ENCODE data around the gene H2BW2.

DNA sequence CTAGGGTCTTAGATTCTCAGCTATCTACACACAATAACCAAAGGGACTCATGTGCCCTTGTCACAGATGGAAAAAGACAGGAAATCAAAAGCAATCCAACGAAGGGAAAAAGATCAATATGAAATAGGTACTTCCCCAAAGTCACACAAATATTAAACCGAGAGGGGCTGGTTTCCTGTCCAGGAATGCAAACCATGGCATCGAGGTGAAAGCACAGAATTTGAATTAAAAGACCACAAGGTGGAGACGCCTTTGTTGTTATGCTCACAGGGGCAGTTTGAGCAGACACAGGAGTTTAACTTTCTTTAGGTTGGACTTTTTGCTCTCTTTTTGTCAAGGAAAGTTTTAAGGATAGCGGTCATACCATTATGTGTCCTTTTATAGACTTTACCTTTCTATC lies 40.5 kb upstream of the H2BW2 start:
- TF ChIP-seq TOX (CRISPR knock-in tag; IDR thresholded peaks at IDR 0.05; ENCODE audit: borderline replicate concordance): no peak
- no peak for TF ChIP-seq RARB (CRISPR knock-in tag; IDR thresholded peaks at IDR 0.05)
- TF ChIP-seq, protein P1, sequence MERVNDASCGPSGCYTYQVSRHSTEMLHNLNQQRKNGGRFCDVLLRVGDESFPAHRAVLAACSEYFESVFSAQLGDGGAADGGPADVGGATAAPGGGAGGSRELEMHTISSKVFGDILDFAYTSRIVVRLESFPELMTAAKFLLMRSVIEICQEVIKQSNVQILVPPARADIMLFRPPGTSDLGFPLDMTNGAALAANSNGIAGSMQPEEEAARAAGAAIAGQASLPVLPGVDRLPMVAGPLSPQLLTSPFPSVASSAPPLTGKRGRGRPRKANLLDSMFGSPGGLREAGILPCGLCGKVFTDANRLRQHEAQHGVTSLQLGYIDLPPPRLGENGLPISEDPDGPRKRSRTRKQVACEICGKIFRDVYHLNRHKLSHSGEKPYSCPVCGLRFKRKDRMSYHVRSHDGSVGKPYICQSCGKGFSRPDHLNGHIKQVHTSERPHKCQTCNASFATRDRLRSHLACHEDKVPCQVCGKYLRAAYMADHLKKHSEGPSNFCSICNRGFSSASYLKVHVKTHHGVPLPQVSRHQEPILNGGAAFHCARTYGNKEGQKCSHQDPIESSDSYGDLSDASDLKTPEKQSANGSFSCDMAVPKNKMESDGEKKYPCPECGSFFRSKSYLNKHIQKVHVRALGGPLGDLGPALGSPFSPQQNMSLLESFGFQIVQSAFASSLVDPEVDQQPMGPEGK (CRISPR knock-in tag; IDR thresholded peaks at IDR 0.05; ENCODE audit: borderline replicate concordance): no peak
- no peak for TF ChIP-seq ISL1 (CRISPR knock-in tag; IDR thresholded peaks at IDR 0.05)
- TF ChIP-seq ARNTL (CRISPR knock-in tag; IDR thresholded peaks at IDR 0.05; ENCODE audit: borderline replicate concordance, low read depth): no peak
- no peak for TF ChIP-seq CSDC2 (CRISPR knock-in tag; IDR thresholded peaks at IDR 0.05)
- no peak for TF ChIP-seq ZFP3 (CRISPR knock-in tag; IDR thresholded peaks at IDR 0.05)
- TF ChIP-seq, protein P2, sequence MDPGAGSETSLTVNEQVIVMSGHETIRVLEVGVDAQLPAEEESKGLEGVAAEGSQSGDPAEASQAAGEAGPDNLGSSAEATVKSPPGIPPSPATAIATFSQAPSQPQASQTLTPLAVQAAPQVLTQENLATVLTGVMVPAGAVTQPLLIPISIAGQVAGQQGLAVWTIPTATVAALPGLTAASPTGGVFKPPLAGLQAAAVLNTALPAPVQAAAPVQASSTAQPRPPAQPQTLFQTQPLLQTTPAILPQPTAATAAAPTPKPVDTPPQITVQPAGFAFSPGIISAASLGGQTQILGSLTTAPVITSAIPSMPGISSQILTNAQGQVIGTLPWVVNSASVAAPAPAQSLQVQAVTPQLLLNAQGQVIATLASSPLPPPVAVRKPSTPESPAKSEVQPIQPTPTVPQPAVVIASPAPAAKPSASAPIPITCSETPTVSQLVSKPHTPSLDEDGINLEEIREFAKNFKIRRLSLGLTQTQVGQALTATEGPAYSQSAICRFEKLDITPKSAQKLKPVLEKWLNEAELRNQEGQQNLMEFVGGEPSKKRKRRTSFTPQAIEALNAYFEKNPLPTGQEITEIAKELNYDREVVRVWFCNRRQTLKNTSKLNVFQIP (CRISPR knock-in tag; IDR thresholded peaks at IDR 0.05; ENCODE audit: borderline replicate concordance, low read depth): no peak
- TF ChIP-seq ZNF8 (CRISPR knock-in tag; IDR thresholded peaks at IDR 0.05): no peak
- no peak for TF ChIP-seq SNAI2 (CRISPR knock-in tag; IDR thresholded peaks at IDR 0.05)
- no peak for TF ChIP-seq ZFP30 (CRISPR knock-in tag; IDR thresholded peaks at IDR 0.05)
- no peak for TF ChIP-seq ZNF70 (CRISPR knock-in tag; IDR thresholded peaks at IDR 0.05)
- TF ChIP-seq, protein P3, sequence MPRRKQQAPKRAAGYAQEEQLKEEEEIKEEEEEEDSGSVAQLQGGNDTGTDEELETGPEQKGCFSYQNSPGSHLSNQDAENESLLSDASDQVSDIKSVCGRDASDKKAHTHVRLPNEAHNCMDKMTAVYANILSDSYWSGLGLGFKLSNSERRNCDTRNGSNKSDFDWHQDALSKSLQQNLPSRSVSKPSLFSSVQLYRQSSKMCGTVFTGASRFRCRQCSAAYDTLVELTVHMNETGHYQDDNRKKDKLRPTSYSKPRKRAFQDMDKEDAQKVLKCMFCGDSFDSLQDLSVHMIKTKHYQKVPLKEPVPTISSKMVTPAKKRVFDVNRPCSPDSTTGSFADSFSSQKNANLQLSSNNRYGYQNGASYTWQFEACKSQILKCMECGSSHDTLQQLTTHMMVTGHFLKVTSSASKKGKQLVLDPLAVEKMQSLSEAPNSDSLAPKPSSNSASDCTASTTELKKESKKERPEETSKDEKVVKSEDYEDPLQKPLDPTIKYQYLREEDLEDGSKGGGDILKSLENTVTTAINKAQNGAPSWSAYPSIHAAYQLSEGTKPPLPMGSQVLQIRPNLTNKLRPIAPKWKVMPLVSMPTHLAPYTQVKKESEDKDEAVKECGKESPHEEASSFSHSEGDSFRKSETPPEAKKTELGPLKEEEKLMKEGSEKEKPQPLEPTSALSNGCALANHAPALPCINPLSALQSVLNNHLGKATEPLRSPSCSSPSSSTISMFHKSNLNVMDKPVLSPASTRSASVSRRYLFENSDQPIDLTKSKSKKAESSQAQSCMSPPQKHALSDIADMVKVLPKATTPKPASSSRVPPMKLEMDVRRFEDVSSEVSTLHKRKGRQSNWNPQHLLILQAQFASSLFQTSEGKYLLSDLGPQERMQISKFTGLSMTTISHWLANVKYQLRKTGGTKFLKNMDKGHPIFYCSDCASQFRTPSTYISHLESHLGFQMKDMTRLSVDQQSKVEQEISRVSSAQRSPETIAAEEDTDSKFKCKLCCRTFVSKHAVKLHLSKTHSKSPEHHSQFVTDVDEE (CRISPR knock-in tag; IDR thresholded peaks at IDR 0.05): no peak

Data from SK-N-SH treated with all-trans-retinoic acid at 6 μM for 48 hours (cell line).